ENCODE results near the gene ARVCF.

DNA sequence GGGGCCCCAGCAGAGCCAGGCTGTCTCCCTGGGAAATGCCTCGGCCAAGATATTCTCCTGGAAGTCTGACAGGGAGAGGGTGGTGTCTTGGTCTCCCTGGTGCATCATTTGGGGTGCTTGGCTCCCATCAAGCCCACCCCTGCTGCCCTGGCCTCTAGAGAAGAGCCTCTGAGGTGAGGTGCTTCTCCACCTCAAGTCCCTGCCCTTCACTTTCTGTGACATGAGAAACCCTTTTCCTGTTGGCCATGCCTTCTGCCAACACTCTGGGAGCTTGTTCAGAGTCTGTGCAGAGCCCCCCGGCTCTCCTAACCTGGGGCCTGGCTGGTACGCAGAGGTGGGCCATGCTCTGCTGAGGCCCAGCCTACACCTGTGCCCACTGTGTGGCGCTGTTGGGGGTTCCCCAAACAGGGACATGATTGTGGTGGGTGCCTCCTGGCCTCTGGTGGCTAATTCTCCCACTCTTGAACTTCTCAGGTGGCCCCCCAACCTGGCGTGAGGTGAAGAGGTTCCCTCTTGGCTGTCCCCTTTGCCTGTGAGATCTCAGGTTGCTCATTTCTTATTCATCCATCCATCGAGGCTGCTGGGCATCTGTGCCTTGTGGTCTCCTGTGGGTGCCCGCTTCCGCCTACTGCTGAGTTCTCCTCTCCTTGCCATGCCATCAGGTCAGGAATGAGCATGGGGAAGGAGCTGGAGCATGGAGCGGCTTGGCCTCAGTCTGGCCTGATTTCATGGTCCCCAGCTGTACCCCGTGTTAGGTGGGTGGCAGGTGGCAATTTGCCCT, 44.3 kb upstream of the ARVCF start:
- TF ChIP-seq, protein P1, sequence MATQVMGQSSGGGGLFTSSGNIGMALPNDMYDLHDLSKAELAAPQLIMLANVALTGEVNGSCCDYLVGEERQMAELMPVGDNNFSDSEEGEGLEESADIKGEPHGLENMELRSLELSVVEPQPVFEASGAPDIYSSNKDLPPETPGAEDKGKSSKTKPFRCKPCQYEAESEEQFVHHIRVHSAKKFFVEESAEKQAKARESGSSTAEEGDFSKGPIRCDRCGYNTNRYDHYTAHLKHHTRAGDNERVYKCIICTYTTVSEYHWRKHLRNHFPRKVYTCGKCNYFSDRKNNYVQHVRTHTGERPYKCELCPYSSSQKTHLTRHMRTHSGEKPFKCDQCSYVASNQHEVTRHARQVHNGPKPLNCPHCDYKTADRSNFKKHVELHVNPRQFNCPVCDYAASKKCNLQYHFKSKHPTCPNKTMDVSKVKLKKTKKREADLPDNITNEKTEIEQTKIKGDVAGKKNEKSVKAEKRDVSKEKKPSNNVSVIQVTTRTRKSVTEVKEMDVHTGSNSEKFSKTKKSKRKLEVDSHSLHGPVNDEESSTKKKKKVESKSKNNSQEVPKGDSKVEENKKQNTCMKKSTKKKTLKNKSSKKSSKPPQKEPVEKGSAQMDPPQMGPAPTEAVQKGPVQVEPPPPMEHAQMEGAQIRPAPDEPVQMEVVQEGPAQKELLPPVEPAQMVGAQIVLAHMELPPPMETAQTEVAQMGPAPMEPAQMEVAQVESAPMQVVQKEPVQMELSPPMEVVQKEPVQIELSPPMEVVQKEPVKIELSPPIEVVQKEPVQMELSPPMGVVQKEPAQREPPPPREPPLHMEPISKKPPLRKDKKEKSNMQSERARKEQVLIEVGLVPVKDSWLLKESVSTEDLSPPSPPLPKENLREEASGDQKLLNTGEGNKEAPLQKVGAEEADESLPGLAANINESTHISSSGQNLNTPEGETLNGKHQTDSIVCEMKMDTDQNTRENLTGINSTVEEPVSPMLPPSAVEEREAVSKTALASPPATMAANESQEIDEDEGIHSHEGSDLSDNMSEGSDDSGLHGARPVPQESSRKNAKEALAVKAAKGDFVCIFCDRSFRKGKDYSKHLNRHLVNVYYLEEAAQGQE (IDR thresholded peaks at IDR 0.05; ENCODE audit: insufficient replicate concordance, low read depth), result no peak
- TF ChIP-seq, protein P2, sequence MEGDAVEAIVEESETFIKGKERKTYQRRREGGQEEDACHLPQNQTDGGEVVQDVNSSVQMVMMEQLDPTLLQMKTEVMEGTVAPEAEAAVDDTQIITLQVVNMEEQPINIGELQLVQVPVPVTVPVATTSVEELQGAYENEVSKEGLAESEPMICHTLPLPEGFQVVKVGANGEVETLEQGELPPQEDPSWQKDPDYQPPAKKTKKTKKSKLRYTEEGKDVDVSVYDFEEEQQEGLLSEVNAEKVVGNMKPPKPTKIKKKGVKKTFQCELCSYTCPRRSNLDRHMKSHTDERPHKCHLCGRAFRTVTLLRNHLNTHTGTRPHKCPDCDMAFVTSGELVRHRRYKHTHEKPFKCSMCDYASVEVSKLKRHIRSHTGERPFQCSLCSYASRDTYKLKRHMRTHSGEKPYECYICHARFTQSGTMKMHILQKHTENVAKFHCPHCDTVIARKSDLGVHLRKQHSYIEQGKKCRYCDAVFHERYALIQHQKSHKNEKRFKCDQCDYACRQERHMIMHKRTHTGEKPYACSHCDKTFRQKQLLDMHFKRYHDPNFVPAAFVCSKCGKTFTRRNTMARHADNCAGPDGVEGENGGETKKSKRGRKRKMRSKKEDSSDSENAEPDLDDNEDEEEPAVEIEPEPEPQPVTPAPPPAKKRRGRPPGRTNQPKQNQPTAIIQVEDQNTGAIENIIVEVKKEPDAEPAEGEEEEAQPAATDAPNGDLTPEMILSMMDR (IDR thresholded peaks at IDR 0.05; ENCODE audit: insufficient read depth, low read length), result no peak
- no peak for TF ChIP-seq POLR2AphosphoS5 (IDR thresholded peaks at IDR 0.05; ENCODE audit: low read depth)

All from HL-60 (cell line).